Renal pelvis (tissue), 4 donors: ENCODE results near the gene JMJD8. TPM values are rescaled to one million over a fixed set of nuclear protein-coding genes. Genes with fewer than 3 reads are reported as not detected.
A peak's percentile ranks its signal among the peaks of the same experiment; 100 is the strongest.

ENCODE experiments used
- DNase-seq: peaks from one replicate; pipeline ENCODE4 v3.0.0-alpha.2; 2013
- polyA plus RNA-seq, 3 donors: library from polyadenylated mRNA; unstranded; fragments of 120-200 nt; gene quantifications; one replicate each; pipeline ENCODE4 v1.2.1, GENCODE V29; 2013; ENCODE audit not compliant: insufficient read length in 3 of 3

The JMJD8 gene
- polyA plus RNA-seq, 3 donors, result 75.1 to 80.9 (median 75.2) TPM

DNA sequence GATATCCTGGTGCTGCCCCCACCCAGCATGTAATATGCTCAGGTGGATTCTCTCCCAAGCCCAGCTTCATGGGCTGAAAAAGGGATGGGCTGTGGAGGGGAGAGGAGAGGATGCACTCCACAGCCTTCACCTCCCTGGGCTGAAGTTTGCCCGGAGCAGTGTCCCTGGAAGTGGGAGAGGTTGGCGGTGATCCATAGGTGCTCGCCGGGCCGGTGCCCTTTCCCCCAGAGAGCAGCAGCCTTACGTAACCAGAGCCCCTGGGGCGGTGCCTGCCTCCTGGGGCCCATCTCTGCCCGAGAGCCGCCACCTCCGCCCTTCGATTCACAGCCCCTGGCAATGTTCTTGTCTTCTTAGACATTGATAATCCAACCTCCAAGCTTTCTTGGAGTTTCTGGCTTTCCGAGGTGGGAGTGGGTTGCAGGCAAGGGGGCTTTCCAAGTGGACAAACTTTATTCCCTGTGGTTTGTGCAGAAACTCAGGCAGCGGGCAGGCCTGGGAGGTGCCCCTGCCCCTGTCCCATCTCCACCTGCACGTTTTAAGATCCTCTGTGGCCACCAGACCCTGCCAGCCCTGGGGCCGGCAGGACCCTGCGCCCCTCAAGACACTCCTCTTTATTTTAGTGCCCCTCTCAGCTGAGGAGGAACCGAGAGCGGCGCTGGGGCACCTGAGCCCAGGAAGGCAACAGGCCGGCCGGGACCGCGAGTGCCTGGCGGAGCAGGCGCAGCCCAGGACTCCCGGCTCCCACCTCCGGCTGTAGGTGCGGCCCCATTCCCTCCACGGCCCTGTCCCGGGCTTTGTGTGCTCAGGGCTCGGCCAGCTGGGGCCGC is 38.1 kb downstream of the JMJD8 start:
- DNase-seq, result no peak

DNA sequence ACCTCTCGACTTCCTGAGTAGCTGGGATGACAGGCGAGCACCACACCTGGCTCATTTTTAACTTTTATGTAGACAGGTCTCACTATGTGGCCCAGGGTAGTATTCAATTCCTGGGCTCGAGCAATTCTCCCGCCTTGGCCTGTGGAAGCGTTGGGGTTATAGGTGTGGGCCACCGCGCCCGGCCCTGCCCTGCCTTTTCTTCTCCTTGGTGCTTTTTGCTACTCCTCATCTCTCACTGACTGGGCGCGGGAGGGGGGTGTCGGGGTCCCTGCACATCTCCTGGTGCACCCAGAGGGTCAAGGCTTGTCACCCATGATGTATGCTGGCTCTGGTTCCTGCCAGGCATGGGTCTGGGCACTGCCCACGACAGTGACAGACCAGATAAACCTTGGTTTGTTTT is 39.6 kb downstream of the JMJD8 start:
- no peak for DNase-seq

DNA sequence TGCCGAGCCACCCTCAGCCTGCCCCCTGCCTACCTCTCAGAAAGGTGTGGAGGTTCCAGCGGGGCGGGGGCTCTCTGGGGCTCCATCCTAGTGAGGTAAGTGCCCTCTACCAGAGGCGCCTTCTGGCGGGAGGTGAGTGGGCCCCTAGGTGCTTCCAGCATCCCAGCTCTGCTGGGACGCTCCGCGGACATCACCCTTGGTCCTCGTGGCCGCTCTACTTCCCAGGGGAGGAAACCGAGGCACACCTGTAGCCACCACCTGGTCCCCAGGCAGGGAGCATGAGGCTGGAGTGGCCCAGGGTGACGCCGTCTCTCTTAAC is 41.1 kb downstream of the JMJD8 start:
- DNase-seq, result no peak

DNA sequence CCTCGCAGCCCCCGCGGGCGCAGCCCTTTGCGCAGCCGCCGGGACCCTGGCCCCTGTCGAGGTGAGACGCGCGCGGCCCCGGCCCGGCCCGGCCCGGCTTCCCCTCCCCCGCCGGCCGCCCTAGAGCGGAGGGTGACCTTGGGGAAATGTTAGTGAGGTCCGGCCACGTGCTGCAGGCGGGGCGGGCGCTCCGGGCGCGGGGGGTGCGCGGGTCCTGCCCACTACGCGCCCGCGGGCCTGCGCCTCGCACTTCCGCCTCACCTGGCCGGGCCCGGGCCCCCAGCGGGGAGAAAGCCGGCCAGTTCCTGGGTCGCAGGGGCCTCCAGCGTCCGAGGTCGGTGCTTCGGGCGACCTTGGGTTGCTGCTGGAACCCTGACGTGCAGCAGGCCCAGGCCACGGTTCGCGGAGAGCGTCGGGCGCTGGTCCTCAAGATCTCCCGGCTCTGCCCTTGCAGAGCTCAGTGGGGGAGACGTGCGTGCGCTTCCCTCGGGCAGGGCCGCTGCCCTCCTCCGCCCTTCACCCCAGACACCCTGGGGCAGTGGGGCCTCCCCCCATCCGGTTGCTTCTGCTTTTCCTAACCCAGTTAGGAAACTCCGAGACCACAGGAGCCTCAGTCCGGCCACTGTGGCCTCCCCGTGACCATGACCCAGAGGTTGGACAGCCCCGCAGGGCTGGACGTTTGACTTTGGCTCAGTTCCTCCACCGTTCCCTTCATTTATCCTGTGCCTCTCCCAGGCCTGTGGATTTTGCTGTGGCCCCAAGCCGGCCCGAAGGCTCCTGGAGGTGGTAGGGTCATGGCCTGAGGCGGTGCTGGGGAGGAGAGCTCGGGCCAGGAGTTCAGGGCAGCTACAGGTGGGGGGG is 41.7 kb downstream of the JMJD8 start:
- DNase-seq, result no peak

DNA sequence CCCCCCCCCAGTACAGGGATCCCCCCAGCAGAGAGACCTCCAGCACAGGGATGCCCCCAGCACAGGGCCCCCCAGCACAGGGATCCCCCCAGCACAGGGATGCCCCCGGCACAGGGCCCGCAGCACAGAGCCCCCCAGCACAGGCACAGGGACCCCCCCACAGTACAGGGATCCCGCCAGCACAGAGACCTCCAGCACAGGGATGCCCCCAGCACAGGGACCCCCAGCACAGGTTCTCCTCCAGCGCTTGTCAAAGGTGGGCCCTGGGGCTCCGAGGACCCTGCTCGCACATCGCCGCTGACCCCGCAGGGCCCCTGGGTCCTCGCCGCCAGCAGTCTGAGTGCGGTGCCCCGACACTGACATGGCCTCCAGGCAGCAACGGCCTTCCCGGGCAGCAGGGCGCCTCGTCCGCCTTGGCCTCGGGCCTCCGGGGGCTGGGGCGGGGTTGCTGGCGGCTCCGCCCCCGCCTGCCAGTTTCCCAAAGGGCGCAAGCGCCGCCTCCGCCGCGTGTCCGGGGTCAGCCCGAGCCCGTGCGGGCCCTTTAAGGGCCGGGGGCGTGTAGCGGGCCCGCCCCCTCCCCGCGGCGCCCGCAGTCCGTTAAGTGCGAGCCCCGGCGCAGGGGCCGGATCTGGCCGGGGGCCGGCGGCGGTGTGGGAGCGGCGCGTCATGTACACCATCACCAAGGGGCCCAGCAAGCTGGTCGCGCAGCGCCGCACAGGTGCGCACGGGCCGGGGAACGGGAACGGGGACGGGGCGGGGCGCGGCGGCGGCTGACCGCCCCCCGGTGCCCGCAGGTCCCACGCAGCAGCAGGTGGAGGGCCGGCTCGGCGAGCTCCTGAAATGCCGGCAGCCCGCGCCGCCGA is 42.6 kb downstream of the JMJD8 start, which contains the start of gene MCRIP2:
MCRIP2 (plus strand) TSS at position 503 of the 863 bp plus-strand sequence; CDS start at position 667, 164 bp downstream.
- no peak for DNase-seq

DNA sequence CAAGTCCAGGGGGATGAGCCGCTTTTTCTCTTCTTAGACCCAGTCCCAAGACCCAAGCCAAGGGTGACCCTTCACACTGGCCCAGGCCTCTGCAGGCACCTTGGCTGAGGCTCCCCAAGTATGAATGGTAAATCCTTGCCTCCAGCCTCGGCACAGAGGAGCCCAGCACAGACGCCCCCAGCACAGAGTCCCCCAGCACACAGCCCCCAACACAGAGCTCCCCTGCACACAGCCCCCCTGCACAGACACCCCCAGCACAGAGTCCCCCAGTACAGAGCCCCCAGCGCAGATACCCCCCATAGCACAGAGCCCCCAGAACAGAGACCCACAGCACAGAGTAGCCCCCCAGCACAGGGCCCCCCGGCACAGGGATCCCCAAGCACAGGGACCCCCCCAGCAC is 43.5 kb downstream of the JMJD8 start:
- no peak for DNase-seq

DNA sequence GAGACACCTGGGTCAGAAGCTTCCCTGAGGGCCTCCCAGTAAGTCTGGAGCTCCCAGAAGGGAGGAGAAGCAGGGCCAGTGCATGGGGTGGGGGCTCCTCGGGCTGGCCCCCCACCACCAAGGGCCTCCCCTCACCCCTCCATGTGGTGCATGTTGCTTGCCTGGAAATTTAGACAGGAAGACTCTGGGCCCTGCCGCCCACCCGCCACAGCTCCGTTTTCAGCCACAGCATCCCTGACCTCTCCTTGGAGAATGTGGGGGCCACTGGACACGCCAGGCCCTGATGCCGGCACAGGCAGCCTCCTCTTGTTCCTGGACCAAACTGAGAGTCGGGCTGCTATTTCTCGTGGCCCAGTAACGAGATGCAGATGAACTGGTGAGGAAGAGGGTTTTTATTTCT is 45.3 kb downstream of the JMJD8 start:
- DNase-seq, result no peak

DNA sequence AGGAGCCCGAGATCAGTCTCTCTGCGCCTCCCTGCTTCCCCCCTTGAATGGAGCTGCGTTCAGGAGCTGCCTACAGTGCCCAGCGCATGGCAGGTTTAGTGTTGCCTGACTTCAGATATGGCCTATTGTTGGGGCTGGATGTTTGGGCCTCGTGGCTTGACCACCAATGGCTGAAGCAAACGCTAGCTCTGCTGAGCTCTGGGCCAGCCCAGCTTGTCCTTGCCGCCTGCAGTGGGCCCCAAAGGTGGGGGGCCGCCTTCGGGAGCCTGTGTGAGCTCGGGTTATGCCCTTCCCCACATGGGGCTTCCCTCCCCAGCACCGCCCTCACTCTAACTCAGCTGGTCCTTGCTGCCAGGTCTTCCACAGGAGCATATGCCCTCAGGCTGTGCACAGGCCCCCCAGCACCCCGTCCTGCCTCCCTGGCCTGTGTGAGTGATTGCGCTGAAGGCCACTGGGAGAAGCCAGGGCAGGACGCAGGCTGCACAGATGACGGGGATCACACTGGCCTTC is 46.0 kb downstream of the JMJD8 start:
- DNase-seq, result no peak

DNA sequence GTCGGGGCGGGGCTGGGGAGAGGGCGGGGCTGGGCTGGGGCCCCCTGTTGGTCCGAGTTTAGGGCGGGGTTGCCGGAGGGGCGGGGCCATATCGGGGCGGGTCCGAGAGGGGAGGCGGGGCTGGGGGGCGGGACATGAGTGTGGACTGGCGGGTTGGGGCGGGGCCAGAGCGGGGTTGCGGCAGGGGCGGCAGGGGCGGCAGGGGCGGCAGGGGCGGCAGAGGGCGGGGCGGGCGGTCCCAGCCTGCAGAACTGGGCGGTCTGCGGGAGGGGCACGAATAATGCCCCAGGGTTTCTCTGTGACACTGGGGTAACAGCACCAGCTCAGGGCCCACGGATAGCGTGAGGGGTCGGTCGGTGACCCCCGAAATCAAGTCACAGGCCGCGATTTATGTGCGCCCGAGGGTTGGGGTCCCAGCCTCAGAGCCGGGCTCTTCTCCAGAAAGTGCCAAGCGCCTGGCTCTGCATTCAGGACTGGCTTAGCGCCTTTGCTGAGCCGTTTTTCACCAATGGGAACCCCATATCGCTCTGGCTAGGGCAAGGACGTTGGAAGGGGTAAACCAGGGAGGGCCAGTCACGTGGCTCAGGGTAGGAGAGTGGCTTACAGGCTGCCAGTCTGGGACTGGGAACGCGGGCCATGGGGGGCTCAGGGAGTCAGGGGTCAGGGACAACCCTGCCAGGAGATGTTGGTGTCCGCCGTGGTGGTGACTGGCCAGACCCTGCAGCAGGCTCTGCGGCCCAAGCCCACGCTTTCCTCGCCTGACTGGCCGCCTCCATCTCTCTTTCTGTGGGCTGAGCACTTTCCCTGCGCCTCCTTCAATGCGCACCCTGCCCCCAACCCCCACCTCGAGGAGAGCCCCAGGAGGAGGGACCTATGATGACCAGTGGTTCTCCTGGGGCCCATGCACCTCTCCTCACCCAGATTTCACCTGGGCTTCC is 46.8 kb downstream of the JMJD8 start:
- DNase-seq, result no peak

DNA sequence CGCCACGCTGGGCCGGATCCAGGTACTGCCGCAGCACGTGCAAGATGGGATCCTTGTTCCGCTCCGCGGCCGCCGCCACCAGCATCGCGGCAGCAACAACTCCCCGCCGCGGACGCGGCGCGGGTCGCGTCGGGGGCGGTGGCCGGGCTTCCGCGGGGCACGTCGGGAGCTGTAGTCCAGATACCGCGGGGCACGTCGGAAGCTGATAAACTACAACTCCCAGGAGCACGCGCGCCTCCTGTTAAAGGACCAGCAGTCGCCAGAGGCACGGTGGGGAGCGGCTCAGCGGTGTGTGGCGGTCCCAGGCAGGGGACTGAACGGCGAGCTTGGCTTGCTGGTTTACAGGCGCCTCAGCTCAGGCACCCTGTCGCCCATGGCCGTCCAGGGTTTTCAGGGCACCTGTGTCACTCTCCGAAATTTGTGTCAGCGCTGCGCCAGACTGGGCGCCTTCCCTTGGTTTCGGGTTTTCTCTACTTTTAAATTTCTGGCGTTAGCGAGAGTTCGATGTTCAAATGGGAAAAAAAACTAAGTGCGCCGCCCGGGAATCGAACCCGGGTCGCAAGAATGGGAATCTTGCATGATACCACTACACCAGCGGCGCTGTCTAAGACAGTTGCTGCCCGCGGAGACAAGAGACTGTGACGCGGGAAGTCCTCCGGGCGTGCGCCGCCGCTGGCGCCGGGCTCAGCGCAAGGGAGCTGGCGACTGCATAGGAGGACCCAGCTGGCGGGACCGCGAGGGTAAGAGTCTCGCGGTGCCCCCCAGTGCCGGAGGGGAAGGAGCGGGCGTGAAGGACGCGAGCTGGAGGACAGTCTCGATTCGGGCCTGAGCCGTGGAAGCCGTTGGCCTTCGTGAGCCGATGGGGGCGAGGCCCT is 47.7 kb downstream of the JMJD8 start, which contains the start of gene METTL26:
METTL26 (minus strand) TSS at position 100 of the 875 bp plus-strand sequence; CDS start at position 85, 15 bp downstream.
- DNase-seq, result peak; percentile 94

DNA sequence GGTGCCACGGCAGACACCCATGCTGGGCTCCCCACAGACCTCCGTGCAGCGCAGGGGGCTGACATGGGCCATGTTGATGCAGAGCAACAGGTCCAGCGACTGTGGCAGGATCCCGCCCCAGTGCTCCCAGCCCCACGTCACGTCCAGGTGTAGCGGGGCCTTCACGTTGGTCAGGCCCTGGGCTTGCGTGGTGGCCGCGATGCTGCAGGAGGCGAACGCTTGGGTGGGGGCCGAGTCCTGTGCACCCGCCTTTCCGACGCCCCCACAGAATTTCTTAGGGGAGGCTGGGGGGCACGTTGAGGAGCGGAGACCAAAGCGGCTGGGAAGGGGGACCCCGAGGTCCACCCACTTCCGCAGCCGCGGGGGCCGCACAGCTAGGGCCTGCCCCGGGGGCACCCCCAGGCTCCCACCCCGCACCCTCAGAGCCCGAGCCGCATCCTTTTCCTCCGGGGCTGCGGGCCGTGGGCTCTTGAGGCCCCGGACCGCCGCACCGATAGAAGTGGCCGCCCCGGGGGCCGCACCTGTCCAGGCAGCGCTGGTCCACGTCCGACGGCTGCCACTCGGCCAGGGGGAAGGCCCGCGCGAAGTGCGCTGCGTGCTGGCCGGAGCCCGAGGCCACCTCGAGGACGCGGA is 48.4 kb downstream of the JMJD8 start:
- DNase-seq, result no peak

DNA sequence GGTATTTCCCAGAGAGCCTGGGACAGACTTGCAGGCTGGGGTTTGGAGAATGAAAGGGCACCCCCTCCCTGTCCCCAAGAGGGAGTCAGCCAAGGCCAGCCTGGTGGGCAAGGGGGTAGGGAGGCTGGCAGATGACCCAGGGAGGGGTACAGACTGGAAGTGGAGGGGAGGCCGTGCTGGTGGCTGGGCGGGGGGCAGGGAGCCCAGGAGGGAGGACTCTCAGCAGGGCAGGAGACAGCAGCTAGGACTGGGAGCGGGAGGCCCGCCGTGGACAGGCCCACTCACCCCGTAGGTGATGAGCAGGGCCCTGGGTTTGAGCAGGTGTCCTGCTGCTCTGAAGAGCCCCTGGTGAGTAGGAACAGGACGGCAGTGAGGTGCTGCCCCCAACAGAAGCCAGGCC is 49.1 kb downstream of the JMJD8 start:
- DNase-seq, result no peak

DNA sequence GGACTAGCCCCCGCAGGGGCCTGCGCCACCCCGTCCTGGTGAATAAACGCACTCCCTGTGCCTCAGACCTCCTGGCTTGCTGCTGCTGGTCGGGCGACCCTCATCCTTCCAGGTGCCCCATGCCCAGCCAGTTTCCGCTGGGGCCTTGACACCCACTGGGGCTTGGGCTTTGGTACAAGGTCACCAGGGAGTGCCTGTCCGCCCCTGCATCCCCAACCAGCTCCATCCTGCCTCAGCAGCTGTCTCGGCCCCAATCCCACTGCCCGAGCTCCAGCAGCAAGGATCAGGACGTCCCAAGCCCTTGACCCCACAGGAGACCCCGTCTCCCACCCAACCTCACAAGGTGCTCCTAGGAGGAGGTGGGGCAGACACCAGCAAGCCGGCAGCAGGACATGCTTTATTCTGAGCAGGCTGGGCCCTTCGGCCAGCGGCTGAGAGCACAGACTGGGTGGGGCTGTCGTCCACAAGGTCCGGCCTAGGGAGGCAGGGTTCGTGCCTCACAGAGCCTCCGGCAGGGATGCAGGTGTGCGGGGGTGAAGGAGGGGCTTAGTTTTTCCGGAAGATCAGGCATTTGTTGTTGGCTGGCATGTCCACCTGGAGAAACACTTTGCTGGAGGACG is 50.0 kb downstream of the JMJD8 start:
- no peak for DNase-seq

DNA sequence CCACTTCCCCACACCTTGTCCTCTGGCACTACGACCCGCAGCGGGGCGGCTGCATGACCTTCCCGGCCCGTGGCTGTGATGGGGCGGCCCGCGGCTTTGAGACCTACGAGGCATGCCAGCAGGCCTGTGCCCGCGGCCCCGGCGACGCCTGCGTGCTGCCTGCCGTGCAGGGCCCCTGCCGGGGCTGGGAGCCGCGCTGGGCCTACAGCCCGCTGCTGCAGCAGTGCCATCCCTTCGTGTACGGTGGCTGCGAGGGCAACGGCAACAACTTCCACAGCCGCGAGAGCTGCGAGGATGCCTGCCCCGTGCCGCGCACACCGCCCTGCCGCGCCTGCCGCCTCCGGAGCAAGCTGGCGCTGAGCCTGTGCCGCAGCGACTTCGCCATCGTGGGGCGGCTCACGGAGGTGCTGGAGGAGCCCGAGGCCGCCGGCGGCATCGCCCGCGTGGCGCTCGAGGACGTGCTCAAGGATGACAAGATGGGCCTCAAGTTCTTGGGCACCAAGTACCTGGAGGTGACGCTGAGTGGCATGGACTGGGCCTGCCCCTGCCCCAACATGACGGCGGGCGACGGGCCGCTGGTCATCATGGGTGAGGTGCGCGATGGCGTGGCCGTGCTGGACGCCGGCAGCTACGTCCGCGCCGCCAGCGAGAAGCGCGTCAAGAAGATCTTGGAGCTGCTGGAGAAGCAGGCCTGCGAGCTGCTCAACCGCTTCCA is 50.6 kb downstream of the JMJD8 start:
- no peak for DNase-seq

DNA sequence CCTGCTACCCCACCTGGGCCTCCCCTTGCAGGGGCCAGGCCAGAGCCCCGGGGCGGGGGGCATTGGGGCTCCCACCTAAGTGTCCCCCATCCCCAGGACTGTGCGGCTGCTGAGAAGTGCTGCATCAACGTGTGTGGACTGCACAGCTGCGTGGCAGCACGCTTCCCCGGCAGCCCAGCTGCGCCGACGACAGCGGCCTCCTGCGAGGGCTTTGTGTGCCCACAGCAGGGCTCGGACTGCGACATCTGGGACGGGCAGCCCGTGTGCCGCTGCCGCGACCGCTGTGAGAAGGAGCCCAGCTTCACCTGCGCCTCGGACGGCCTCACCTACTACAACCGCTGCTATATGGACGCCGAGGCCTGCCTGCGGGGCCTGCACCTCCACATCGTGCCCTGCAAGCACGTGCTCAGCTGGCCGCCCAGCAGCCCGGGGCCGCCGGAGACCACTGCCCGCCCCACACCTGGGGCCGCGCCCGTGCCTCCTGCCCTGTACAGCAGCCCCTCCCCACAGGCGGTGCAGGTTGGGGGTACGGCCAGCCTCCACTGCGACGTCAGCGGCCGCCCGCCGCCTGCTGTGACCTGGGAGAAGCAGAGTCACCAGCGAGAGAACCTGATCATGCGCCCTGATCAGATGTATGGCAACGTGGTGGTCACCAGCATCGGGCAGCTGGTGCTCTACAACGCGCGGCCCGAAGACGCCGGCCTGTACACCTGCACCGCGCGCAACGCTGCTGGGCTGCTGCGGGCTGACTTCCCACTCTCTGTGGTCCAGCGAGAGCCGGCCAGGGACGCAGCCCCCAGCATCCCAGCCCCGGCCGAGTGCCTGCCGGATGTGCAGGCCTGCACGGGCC is 51.4 kb downstream of the JMJD8 start:
- no peak for DNase-seq

DNA sequence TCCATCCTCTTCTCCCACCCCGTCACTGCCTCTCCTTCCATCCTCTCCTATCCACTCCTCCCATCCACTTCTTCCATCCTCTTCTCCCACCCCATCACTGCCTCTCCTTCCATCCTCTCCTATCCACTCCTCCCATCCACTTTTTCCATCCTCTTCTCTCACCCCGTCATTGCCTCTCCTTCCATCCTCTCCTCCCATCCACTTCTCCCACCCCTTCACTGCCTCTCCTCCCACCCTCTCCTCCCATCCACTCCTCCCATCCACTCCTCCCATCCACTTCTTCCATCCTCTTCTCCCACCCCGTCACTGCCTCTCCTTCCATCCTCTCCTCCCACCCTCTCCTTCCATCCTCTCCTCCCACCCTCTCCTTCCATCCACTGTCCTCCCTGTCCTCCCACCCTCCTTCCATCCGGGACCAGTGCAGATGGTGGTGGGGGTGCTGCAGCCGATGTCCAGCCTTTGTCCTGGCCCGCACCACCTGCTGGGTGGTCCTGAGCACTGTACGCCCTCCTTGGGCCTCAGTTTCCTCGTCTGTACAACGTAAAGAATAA is 52.3 kb downstream of the JMJD8 start:
- DNase-seq, result no peak
